ENCODE data around the gene ZNF618. TPM values are rescaled to one million over a fixed set of nuclear protein-coding genes. Genes with fewer than 3 reads are reported as not detected.

ZNF618 gene
- total RNA-seq, 1 experiment from 2014 or later, result 3.6 TPM

- Histone ChIP-seq H3K4me3 (no peak overlapping the region), H3K27me3 (no peaks in the 10 kb centered on the region), H3K9me3 (no peaks in the 10 kb centered on the region), H3K36me3 (no peaks in the 10 kb centered on the region; the same call in 1 of the 2 replicates)
- no peak for DNase-seq
Measured at GRCh38 chr9:113976915-113977314, 100.8 kb downstream of the ZNF618 start.

DNA sequence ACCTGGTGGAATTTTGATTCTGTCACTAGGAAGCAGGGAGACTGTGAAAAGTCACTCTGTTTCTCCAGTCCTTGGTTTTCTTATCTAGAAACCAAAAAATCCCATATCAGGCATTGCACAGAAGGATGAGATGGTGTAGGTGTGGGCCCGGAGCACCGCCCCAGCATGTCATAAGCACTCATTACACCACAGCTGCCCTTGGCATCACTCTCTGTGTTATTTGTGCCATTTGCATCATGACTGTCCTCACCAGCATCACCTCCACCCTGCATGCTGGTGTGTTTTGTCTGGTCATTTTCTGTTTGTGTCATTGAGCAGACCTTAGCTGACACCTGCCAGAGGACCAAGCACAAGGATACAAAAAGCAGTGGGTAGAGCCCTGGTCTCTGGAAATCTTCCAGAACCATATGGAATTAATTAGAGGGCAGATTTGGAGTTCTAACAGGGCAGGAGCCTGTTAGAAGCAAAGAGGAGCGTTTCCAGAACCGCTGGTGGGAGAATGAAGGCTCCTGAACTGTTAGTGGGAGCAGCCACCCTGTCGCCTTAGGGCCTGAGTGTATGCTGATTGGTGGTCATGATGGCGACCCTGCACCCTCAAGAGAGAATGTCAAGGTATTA lies 102.7 kb downstream of the ZNF618 start:
- DNase-seq, result no peak
- H3K9me3 ChIP-seq, result no peaks in the 10 kb centered on the region
- no peaks in the 10 kb centered on the region for H3K27me3 ChIP-seq
- H3K36me3 ChIP-seq, result no peaks in the 10 kb centered on the region; the same call in 1 of the 2 replicates
- no peak overlapping the region for H3K4me3 ChIP-seq

DNA sequence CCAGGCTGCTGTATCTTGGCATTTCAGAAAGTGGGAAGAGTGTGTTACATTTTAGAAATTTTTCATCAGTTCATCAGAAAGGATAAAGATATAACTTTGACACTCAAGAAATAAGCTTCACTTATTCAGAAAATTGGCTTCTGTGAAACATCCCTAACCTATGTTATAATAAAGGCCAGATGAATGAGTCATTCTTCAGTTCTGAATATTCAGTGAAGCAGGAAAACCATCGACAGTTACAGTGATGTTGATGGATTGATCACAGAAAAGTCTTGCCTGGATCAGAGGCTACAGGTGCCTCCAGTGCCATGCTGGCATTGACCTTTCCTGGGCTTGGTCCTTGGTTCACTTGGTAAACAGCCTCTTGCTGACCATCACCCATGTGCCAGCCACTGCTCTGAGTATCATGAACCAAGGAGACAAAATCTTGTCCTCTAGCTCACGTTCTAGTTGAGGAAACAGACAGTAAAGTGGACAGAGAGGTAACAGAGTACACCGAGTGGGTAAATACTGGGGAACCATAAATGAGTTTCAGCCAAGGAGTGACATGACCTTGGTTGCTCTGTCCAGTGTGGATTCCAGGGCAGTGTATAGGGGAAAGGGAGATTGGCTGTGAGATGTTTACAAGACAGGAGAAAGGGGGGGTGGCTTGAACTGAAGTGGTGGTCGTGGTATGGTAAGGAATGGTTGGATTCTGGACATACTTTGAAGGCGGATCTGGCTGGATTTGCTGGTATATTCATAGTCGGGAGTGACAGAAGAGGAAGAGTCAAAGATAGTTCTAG lies 103.4 kb downstream of the ZNF618 start:
- H3K4me3 ChIP-seq, result no peak overlapping the region
- H3K9me3 ChIP-seq, result no peaks in the 10 kb centered on the region
- DNase-seq, result no peak
- H3K27me3 ChIP-seq, result no peaks in the 10 kb centered on the region
- H3K36me3 ChIP-seq, result no peaks in the 10 kb centered on the region; the same call in 1 of the 2 replicates

DNA sequence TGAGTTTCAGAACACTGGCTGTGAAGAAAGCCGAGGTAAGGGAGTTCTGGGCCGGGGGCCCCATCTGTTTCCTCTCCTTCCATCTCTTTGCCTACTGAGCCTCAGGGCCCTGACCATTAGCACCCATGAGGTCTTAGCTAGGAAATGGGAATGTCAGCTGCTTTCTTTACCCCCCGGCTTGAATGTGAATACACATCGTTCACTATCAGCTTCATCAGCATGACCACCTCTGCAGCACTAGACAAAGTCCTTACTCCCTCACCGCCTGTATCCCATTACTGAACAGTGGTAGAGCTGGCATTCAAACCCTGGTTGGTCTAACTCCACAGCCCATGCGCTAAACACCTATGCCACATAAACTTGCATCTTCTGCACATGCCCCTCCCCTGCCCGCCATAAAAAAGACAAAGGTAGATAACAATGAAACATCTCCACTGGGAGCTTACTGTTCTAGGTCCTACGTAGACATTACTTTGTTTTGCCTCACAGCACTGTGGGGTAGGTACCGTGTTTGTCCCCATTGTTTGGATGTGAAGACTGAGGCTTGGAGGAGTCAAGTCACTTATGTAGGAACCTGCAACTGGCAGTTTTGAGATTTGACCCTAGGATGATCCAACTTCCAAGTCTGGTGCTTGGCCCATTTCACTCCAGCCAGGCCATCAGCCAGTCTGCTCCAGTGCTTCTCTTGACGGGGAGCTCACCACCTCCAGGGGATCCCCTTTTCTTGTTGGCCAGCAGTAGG lies 108.7 kb downstream of the ZNF618 start:
- Histone ChIP-seq H3K36me3 (no peaks in the 10 kb centered on the region), H3K4me3 (no peak overlapping the region), H3K9me3 (no peaks in the 10 kb centered on the region), H3K27me3 (no peaks in the 10 kb centered on the region)
- DNase-seq, result no peak

GRCh38 chr9:113985968-113986585 lies 110.0 kb downstream of the ZNF618 start:
- Histone ChIP-seq H3K36me3 (no peaks in the 10 kb centered on the region), H3K9me3 (no peaks in the 10 kb centered on the region), H3K27me3 (no peaks in the 10 kb centered on the region), H3K4me3 (no peak overlapping the region)
- DNase-seq, result no peak

- Histone ChIP-seq H3K27me3 (no peaks in the 10 kb centered on the region), H3K36me3 (no peaks in the 10 kb centered on the region), H3K4me3 (no peak overlapping the region), H3K9me3 (no peaks in the 10 kb centered on the region)
- no peak for DNase-seq
Measured at GRCh38 chr9:113986931-113987330, 110.8 kb downstream of the ZNF618 start.

GRCh38 chr9:113987526-113987925 lies 111.4 kb downstream of the ZNF618 start:
- H3K36me3 ChIP-seq, result no peaks in the 10 kb centered on the region
- no peaks in the 10 kb centered on the region for H3K27me3 ChIP-seq
- no peak overlapping the region for H3K4me3 ChIP-seq
- no peak for DNase-seq
- H3K9me3 ChIP-seq, result no peaks in the 10 kb centered on the region

DNA sequence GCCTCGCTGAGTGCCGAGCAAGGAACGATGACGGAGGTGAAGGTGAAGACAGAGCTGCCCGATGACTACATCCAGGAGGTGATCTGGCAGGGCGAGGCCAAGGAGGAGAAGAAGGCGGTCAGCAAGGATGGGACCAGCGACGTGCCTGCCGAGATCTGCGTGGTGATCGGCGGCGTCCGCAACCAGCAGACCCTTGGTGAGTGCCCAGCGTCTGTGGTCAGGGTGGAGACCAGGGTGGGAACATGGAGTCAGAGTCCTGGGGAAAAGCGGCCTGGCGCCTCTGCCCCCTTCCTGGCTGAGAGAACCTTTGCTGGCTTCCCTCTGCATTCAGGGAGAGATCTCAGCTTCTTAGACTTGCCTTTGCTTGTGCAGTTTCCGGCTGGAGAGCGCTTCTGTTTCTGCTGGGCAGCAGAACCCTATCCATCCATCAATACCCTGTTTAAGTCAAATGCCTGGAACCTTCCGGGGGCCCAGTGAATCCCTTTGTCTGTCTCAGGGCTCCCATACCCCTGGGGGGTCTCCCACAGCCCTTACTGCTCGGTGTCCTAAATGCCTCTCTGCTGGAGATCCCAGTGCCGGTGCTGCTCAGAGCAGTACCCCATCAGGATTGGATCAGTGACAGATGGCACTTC lies 112.4 kb downstream of the ZNF618 start:
- Histone ChIP-seq H3K27me3 (no peaks in the 10 kb centered on the region), H3K36me3 (no peaks in the 10 kb centered on the region), H3K4me3 (no peak overlapping the region), H3K9me3 (no peaks in the 10 kb centered on the region)
- DNase-seq, result no peak

DNA sequence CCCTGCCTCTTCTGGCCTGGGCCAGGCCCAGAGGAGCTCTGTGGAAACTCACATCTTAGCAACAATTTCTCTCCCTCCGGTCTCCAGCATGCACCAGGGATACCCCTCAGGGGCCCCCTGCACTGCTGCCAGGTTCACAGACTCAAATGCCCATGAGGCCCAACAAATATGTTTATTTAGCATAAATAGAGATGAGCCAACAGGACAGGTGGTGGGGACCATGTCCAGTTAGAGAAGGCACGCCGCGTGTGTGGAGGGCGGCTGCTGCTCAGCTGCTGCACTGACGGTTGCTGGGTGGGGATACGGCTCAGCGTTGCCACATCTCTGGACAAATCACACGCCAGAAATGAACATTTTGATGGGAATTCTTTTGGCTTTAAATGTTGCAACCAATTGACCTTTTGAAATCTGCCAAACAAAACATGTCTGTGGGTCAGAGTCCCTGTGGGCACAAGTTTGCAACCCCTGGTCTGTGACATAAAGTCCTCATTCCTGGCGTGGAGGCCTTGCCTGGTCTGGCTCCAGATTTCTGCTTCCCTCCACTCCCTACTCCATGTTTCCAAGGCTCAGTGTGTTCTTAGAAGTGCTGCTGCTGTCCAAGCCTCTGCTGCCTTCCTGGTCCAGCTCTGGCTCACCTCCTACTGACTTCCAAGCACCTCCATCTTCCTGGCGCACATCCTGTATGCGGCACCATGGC lies 113.1 kb downstream of the ZNF618 start:
- Histone ChIP-seq H3K4me3 (no peak overlapping the region), H3K36me3 (no peaks in the 10 kb centered on the region)
- DNase-seq, result no peak

GRCh38 chr9:113989714-113990569 lies 113.8 kb downstream of the ZNF618 start:
- Histone ChIP-seq H3K9me3 (no peaks in the 10 kb centered on the region), H3K36me3 (no peaks in the 10 kb centered on the region), H3K4me3 (no peak overlapping the region), H3K27me3 (no peaks in the 10 kb centered on the region)
- DNase-seq, result no peak

More for the DNA sequence above, 113.1 kb downstream of the ZNF618 start:
- Histone ChIP-seq H3K9me3 (no peaks in the 10 kb centered on the region), H3K27me3 (no peaks in the 10 kb centered on the region)

DNA sequence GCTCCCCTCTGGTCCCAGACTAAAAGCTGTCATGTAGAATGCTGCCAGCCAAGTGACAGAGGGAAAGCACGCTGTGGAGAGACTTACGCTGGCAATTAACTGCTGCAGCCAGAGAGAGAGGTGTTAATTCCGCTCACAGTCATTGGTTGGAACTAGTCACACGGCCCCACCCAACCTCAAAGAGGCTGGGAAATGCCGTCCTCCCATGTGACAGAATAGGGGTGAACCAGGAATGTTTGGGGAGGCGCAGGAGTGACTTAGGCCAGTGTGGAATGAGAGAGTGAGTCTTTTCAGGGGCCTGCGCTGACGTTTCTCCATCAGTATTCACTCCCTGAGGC lies 114.4 kb downstream of the ZNF618 start:
- Histone ChIP-seq H3K4me3 (no peak overlapping the region), H3K36me3 (no peaks in the 10 kb centered on the region), H3K9me3 (no peaks in the 10 kb centered on the region), H3K27me3 (no peaks in the 10 kb centered on the region)
- DNase-seq, result no peak

DNA sequence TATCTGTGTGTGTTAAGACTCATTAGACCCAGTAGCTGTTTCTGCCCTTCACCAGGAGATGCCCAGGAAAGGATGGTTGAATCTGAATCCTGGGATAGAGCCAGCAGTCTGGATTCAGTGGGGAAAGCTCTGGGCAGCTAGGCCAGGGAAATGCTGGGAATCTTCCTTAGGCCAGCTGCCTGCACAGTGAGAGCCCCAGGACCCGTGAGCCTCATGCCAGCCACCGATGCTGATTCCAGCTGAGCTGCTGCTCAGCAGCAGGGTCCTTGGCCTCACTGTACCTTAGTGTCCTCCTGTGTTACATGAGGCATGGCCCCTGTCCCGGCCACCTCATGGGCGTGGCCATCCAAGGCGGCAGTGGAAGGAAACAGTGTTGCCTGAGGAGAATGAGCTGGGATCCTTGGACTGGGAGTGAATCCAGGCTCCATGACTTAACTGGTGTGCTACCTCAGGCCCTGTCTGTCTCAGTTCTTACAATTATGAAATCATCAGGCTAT lies 114.9 kb downstream of the ZNF618 start:
- H3K36me3 ChIP-seq, result no peaks in the 10 kb centered on the region
- no peaks in the 10 kb centered on the region for H3K9me3 ChIP-seq
- no peaks in the 10 kb centered on the region for H3K27me3 ChIP-seq
- H3K4me3 ChIP-seq, result no peak overlapping the region
- DNase-seq, result no peak

- no peaks in the 10 kb centered on the region; the same call in 1 of the 2 replicates for H3K36me3 ChIP-seq
- no peaks in the 10 kb centered on the region for H3K27me3 ChIP-seq
- no peak for DNase-seq
- no peak overlapping the region for H3K4me3 ChIP-seq
- H3K9me3 ChIP-seq, result no peaks in the 10 kb centered on the region
Measured at GRCh38 chr9:113991714-113992113, 115.6 kb downstream of the ZNF618 start.

- no peaks in the 10 kb centered on the region for H3K9me3 ChIP-seq
- no peaks in the 10 kb centered on the region; the same call in 1 of the 2 replicates for H3K36me3 ChIP-seq
- no peak for DNase-seq
- H3K4me3 ChIP-seq, result no peak overlapping the region
- H3K27me3 ChIP-seq, result no peaks in the 10 kb centered on the region
Measured at GRCh38 chr9:113992276-113992951, 116.3 kb downstream of the ZNF618 start.

DNA sequence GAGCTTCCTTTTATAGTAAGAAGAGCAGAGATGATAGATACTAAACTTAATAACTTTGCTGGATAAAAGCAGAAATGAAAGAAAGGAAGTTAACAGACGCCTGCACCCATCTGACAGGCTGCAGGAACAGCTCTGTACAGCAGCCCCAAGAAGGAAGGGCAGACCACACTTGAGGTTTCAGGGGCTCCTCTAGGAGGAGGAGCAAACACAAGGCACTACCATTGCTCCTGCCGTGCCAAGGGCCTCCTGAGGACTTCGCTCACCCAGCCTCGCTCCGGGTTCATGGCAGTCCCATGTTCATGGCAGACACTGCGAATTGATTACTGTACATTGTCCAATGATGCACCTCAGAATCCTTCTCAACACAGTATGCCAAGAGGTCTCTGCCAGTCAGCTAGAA lies 116.9 kb downstream of the ZNF618 start:
- no peaks in the 10 kb centered on the region for H3K9me3 ChIP-seq
- no peaks in the 10 kb centered on the region; the same call in 1 of the 2 replicates for H3K36me3 ChIP-seq
- no peaks in the 10 kb centered on the region for H3K27me3 ChIP-seq
- no peak overlapping the region for H3K4me3 ChIP-seq
- no peak for DNase-seq
